H1 (cell line): ENCODE data around the gene PDZK1IP1. TPM values are rescaled to one million over a fixed set of nuclear protein-coding genes. Genes with fewer than 3 reads are reported as not detected.
A peak's percentile ranks its signal among the peaks of the same experiment; 100 is the strongest.

ENCODE experiments used
- BCL11A ChIP-seq, 2 experiments: IDR thresholded peaks; one replicate each; pipeline ENCODE4 v1.6.1; 2011; ENCODE audit warnings: low read depth in 2 of 2, low read length in 2 of 2, mild to moderate bottlenecking in 2 of 2
- BRCA1 ChIP-seq: IDR thresholded peaks from 2 replicates; pipeline ENCODE4 v1.6.1; 2012; ENCODE audit warnings: low read depth, low read length, improper control_type of control experiment
- GABPA ChIP-seq: IDR thresholded peaks from 2 replicates; pipeline ENCODE4 v1.6.1; 2011; ENCODE audit warnings: mild to moderate bottlenecking, low read length, moderate library complexity, borderline replicate concordance; ENCODE audit not compliant: insufficient read depth
- KDM4A ChIP-seq: IDR thresholded peaks from one replicate; pipeline ENCODE4 v1.7.1; 2012; ENCODE audit warnings: low read depth, mild to moderate bottlenecking, moderate library complexity, low read length, inconsistent platforms; ENCODE audit not compliant: severe bottlenecking
- KDM5A ChIP-seq: fragments of 200-600 bp; IDR thresholded peaks from 2 replicates; pipeline ENCODE4 v1.7.1; 2012; ENCODE audit warnings: mild to moderate bottlenecking, low read length, inconsistent platforms, mixed read lengths
- MAFK ChIP-seq: IDR thresholded peaks from 2 replicates; pipeline ENCODE4 v1.6.1; 2012; ENCODE audit warnings: low read depth, mild to moderate bottlenecking, improper control_type of control experiment, low read length
- TEAD4 ChIP-seq: IDR thresholded peaks from 2 replicates; pipeline ENCODE4 v1.6.1; 2012; ENCODE audit warnings: low read depth, low read length, inconsistent platforms, mixed read lengths
- ZNF274 ChIP-seq: IDR thresholded peaks from 2 replicates; pipeline ENCODE4 v1.7.0; 2012; ENCODE audit warnings: low read length, borderline replicate concordance; ENCODE audit errors: extremely low read depth
- polyA plus RNA-seq, 7 experiments: library from polyadenylated mRNA; depleted of rRNA in 3 of 7; stranded (reverse) in 5 of 7; unstranded in 2 of 7; fragments of >200 nt in 5 of 7; fragments of 200-250 nt in 2 of 7; gene quantifications; 1 replicate in 5 of 7; 2 replicates in 1 of 7; 4 replicates in 1 of 7; pipeline versions ENCODE4 v1.2.1 to v1.2.3, GENCODE V29; 2011 to 2013; ENCODE audit warnings: missing spikeins in 2 of 7, mixed read lengths in 2 of 7
- total RNA-seq: library from RNA; stranded (reverse); fragmentation: NEBNext Ultra II Directional; extraction: Animal tissue kit (Norgen Biotek cat#: 25700); gene quantifications from 2 replicates; pipeline ENCODE4 v1.2.1, GENCODE V29; 2021
- TF ChIP-seq, protein P1 (sequence below): fragments of 300-600 bp; sonication (generic); IDR thresholded peaks from 2 replicates; pipeline ENCODE4 v1.7.1; 2012; ENCODE audit warnings: low read length, moderate library complexity, mild to moderate bottlenecking, inconsistent platforms; ENCODE audit not compliant: insufficient replicate concordance

PDZK1IP1 gene
- total and polyA plus RNA-seq, 2 of the 8 experiments (the other 6 are each of a cell fraction or from before 2014, with no cell fraction given): 0.17 TPM; not detected in 1

DNA sequence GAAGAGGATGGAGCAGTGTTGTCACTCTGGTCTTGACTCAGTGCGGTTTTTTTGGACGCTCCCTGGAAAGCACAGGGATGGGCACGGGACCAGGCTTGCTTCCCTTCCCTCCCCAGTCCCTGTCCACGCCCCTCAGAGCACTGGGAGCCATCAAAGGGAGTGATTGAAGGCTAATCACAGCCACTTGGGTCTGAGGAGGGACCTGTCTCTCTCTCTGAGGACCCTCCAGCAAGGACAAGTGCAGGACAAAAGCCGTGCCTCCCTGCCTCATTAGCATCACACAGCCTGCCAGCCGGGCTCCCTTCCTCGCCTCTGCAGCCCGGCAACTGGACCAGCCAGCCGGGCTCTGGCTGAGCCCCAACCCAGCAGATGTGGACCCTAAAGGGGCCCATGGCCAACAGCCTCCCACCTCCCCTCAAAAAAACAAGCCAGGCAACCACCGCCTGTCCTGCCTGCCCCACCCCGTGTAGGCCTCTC lies 18.6 kb upstream of the PDZK1IP1 start (continued):
- TF ChIP-seq KDM5A: no peak
- no peak for TF ChIP-seq MAFK
- no peak for TF ChIP-seq BRCA1
- no peak for TF ChIP-seq TEAD4
- TF ChIP-seq GABPA: peak; percentile 6; the same call in 1 of the 2 replicates
- no peak for TF ChIP-seq ZNF274
- TF ChIP-seq KDM4A: peak; percentile 56
- no peak for TF ChIP-seq BCL11A (IDR thresholded peaks at IDR 0.05; ENCODE audit: low read depth in 2 of 2, low read length in 2 of 2)
- TF ChIP-seq, protein P1, sequence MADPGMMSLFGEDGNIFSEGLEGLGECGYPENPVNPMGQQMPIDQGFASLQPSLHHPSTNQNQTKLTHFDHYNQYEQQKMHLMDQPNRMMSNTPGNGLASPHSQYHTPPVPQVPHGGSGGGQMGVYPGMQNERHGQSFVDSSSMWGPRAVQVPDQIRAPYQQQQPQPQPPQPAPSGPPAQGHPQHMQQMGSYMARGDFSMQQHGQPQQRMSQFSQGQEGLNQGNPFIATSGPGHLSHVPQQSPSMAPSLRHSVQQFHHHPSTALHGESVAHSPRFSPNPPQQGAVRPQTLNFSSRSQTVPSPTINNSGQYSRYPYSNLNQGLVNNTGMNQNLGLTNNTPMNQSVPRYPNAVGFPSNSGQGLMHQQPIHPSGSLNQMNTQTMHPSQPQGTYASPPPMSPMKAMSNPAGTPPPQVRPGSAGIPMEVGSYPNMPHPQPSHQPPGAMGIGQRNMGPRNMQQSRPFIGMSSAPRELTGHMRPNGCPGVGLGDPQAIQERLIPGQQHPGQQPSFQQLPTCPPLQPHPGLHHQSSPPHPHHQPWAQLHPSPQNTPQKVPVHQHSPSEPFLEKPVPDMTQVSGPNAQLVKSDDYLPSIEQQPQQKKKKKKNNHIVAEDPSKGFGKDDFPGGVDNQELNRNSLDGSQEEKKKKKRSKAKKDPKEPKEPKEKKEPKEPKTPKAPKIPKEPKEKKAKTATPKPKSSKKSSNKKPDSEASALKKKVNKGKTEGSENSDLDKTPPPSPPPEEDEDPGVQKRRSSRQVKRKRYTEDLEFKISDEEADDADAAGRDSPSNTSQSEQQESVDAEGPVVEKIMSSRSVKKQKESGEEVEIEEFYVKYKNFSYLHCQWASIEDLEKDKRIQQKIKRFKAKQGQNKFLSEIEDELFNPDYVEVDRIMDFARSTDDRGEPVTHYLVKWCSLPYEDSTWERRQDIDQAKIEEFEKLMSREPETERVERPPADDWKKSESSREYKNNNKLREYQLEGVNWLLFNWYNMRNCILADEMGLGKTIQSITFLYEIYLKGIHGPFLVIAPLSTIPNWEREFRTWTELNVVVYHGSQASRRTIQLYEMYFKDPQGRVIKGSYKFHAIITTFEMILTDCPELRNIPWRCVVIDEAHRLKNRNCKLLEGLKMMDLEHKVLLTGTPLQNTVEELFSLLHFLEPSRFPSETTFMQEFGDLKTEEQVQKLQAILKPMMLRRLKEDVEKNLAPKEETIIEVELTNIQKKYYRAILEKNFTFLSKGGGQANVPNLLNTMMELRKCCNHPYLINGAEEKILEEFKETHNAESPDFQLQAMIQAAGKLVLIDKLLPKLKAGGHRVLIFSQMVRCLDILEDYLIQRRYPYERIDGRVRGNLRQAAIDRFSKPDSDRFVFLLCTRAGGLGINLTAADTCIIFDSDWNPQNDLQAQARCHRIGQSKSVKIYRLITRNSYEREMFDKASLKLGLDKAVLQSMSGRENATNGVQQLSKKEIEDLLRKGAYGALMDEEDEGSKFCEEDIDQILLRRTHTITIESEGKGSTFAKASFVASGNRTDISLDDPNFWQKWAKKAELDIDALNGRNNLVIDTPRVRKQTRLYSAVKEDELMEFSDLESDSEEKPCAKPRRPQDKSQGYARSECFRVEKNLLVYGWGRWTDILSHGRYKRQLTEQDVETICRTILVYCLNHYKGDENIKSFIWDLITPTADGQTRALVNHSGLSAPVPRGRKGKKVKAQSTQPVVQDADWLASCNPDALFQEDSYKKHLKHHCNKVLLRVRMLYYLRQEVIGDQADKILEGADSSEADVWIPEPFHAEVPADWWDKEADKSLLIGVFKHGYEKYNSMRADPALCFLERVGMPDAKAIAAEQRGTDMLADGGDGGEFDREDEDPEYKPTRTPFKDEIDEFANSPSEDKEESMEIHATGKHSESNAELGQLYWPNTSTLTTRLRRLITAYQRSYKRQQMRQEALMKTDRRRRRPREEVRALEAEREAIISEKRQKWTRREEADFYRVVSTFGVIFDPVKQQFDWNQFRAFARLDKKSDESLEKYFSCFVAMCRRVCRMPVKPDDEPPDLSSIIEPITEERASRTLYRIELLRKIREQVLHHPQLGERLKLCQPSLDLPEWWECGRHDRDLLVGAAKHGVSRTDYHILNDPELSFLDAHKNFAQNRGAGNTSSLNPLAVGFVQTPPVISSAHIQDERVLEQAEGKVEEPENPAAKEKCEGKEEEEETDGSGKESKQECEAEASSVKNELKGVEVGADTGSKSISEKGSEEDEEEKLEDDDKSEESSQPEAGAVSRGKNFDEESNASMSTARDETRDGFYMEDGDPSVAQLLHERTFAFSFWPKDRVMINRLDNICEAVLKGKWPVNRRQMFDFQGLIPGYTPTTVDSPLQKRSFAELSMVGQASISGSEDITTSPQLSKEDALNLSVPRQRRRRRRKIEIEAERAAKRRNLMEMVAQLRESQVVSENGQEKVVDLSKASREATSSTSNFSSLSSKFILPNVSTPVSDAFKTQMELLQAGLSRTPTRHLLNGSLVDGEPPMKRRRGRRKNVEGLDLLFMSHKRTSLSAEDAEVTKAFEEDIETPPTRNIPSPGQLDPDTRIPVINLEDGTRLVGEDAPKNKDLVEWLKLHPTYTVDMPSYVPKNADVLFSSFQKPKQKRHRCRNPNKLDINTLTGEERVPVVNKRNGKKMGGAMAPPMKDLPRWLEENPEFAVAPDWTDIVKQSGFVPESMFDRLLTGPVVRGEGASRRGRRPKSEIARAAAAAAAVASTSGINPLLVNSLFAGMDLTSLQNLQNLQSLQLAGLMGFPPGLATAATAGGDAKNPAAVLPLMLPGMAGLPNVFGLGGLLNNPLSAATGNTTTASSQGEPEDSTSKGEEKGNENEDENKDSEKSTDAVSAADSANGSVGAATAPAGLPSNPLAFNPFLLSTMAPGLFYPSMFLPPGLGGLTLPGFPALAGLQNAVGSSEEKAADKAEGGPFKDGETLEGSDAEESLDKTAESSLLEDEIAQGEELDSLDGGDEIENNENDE: no peak
